ENCODE results near the gene LIPC.

The LIPC gene

GRCh38 chr15:58608129-58608590 lies 176.4 kb downstream of the LIPC start:
- intact Hi-C loops (cut with DNase I): no loop called here
- DNase-seq: no peak

DNA sequence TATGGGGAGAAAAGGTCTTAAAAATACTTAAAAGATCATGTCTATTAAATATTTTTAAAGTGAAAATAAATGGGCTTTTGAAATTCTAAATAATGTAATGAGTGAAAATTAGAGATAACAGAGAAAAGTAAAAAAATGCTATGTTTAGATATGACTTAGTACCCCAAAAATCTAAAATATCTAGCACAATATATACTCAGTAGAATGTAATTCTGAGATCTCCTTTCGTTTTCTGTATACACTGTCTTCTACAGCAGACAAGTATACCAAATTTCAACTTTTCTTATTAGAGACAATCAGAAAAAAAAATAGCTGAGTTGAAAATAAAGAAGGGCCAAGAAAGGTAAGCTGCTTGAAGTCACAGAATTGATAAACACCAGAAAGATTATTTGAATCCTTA lies 176.9 kb downstream of the LIPC start:
- no peak for DNase-seq
- intact Hi-C loops (cut with DNase I): no loop called here

DNA sequence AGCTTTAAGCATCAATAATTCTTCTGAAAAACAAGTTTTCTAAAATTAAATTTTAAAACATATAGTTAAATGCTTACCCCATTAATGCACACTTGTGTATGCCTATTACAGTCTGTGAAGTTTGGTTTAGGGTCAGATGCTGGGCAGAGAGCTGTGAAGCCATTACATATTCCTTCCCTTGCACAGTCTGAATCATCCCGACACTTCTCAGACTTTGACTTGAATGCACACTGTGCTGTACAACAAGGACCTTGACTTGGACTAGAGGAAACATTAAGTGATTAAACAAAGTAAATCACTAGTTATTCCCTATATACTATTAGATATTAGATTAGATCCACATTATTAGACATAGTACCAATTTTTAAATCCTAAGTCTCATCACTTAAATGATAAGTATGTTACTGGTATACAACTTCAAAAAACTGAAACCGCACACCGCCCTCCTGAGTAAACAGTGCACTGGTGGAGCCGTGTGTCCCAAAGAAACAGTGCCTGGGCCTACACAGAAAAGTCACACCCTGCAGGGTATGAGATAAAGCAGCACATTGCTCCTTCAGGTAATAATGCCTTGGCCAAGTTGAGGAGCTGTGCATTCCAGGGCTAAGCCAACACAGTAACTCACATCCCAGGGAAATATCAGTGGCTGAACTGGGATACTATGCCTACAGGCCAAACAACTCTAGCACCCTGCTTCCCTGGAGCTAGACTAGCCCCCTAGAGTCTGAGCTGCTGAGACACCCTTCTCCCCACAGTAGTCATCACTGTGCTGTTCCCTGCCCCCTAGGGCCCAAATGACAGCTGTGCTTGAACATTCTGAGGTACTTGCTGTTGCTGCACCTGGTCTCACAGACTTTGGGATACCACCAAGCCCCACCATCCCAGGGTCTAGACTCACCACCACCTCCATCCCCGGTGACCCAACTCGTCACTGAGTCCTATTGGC lies 180.2 kb downstream of the LIPC start:
- DNase-seq: no peak
- intact Hi-C loops (cut with DNase I): no loop called here

DNA sequence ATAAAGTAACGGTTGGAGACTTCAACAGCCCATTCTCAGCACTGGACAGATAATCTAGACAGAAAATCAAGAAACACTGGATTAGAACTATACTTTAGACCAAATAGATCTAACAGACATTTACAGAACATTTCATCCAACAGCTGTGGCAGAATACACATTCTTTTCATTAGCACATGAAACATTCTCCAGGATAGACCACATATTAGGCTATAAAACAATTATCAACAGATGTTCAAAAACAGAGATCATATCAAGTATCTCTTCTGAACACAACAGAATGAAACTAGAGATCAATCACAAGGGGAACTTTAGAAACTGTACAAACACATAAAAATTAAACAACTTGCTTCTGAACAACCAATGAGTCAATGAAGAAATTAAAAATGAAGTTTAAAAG lies 184.4 kb downstream of the LIPC start:
- no peak for DNase-seq
- intact Hi-C loops (cut with DNase I): no loop called here

All from head of caudate nucleus (tissue), 42 donors.